ENCODE results near the gene TRAK2.

Gene TRAK2

DNA sequence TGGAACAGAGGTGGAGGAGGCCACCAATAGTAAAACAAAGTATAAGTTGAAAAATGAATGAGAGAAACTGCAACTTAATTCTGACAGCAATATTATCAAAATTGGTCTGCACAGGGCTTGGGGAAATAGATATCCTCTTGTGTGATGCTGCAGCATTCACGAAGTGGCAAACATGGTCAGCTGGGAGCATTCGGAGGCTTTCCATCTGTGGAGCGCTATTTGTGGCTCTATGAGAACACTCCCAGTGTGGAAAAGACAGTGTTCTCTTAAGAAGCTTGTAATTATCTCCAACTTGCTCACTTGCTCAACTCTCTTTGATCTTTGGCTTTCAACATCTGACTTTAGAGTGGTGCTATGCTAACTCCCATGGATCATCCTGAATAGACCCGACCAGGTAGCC lies 91.0 kb downstream of the TRAK2 start:
- DNase-seq, result no peak

DNA sequence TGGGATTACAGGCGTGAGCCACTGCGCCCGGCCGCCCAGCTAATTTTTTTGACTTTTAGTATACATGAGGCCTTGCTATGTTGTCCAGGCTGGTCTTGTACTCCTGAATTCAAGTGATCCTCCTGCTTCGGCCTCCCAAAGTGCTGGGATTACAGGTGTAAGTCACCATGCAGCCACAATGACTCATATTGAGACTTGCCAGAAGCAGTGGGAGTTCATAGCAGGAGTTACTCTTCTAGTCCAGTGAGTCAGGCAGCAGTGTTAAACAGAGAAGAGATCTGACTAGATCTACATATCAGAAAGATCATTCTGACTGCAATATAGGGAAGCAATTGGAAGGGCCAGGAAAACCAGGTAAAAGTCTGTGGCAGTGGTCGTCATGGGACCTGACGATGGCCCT lies 92.6 kb downstream of the TRAK2 start:
- DNase-seq, result no peak

DNA sequence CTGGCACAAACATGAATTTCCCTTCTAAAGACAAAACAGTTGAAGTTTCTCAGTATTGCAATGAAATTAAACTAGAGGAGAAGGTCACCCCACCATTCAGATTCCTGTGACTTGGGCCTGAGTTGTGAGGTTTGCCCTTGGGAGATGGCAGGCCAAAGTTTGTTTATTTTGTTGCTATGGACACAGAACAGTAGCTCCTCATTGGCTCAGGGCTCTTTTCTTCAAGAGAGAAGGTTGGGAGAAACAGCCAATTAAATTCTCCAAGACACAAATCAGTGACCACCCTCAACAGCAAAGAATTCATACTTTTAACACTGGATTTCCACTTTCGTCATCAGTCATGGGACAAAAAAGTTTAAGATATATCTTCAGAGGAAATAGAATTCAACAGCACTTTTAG lies 94.0 kb downstream of the TRAK2 start, which contains the start of gene FLACC1:
TSS of gene FLACC1 (minus strand) at position 125 of the 400 bp plus-strand sequence. CDS start 5,941 bp downstream, outside the sequence.
- no peak for DNase-seq

DNA sequence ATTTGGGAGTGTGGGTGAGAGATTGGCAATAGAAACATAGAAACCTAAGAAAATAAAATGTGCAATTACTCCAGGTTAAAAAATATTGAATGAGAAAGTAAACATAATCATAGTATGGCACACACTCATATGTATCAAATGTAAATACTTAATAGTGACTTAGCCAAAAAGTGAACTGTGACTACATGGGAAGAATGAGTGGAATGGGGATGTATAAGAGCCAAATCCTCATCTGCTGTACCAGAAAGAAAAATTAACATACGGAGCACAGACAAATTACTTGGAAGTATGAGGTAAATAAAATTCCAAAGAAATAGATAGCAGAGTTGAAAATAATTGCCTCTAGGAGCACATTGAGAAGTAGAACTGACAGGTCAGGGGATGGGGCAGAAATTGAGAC lies 98.1 kb downstream of the TRAK2 start:
- no peak for DNase-seq

DNA sequence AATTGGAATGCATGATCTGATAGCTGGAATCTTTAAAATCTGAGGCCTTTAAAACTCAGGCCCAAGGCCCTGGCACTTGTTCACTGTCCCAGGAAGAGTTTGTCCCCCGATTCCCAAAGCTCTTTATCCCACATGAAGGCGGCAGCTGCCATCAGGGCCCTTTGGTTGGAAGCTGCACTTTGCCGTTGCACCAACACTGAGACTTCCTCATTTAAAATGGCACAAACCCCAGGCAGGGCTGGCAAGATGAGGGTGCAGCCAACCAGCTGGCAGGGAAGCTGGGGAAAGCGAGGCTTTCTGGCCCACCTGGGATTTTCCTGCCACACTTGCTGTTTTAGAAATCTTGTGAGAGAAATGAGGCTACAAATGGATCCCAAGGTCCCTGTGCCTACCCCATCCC lies 100.4 kb downstream of the TRAK2 start:
- DNase-seq, result no peak

DNA sequence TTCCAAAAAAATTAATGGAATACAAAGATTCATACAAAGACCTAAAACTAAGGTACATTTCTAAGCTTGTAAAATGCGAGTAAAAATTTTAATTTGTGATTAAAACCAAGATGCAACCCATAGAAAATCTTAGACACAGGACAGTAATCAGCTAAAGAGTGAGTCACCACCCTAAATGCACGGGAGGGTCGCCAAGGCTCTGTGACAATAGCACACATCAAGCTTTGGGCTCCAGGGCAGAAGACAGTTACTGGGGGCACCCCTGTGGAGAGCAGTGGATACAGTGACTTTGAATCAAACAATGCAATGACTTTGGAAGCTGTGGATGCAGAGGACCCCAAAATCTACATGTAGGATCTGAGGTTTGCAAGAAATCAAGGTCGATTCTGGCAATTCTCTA lies 101.7 kb downstream of the TRAK2 start:
- no peak for DNase-seq

DNA sequence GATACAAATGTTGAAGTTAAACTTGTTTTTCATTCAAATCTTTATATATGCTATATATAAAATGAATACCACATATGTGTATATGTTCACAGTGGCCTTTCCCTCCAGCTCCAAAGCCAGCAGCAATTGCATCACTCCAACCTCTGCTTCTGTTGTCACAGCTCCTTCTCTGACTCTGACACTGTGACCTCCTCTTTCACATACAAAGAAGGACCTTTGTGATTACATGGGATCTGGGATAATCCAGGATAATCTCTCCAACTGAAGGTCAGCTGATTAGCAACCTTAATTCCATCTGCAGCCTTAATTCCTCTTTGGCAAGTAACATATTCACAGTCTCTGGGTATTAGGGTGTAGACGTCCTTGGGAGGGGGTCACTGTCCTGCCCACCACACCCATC lies 102.5 kb downstream of the TRAK2 start:
- no peak for DNase-seq

DNA sequence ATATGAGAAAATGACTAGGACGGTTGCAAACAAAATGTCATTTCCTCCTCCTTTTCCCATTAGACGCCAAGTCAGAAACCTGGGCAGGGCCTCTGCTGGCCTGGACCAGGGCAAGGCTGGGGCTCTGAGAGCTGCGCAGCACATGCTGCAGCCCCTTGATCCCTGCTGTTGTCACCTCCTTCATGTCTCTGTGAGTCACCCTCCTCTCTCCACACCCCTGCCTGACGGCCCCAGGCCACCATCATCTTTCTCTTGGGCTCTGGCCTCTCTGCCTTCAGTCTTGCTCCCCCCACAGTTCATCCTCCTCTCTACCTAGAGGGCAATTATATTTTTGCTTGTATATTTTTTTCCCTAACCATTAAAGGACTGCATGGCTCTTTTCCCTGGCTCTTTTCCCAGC lies 104.1 kb downstream of the TRAK2 start:
- no peak for DNase-seq

DNA sequence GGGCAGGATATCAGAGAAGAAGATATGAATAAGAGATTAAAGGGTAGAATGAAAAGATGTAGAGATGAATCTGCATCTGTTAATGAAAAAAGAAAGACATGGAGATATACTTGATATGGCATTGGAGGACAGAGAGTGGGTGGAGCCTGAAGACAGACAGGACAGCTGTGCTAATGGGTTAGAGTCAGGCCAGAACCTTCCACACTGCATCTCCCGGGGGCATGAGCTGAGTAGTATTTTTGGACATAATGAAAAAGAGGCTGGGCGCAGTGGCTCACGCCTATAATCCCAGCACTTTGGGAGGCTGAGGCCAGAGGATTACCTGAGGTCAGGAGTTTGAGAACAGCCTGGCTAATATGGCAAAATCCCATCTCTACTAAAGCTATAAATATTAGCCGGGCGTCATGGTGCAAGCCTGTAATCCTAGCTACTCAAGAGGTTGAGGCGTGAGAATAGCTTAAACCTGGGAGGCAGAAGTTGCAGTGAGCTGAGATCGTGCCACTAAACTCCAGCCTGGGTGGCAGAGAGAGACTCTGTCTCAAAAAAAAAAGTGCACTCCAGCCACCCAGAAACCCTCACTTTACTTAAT lies 105.5 kb downstream of the TRAK2 start:
- DNase-seq, result no peak

DNA sequence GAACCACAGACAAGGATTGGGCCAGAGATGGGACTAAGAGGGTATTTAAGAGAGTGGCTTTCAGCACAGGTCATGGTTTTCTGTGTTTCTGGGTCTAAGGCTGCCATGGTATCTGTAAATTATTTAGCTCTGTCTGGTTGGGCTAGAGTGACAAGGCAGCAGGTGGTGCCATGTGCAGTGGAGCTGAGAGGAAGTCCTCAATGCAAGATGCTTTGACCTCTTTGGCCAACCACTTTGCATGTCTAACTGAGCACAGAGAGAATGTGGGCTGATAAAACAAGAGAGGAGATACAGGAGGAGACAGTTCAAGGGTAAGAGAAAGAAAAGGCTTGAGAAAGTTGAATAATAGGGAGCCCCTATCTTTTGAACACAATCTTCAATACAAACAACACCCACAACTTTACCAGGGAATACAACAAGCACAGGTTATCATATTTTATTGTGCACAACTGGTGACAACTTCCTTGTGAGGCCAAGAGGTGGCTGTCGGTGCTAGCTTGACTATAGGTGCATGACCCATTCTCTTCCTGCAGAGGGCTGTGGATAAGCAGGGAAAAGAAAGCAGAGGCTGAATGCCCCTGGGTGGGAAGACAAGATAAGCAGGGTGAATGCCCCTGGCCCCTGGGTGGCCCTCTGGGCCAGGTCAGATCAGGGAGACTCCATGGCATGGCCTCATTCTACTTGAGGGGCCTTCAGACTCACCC lies 106.4 kb downstream of the TRAK2 start:
- DNase-seq, result no peak

DNA sequence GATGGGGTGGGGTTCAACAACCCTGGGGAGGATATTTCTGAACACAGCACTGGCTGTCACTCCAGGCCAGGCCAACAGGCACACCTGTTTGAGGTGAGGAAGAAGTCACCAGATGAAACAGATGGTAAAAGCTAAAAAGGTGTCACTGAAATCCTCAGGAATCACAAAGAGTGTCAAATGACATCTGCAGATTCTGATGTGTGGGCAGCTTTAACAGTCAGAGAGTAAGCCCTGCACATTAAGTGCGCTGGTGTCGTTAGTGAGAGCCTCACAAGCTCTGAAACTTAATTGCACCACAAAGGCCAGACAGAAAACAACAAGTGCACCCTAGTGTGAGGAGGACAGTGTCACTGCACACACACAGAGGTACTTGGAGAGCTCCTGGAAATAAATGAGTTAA lies 107.7 kb downstream of the TRAK2 start:
- DNase-seq, result no peak

DNA sequence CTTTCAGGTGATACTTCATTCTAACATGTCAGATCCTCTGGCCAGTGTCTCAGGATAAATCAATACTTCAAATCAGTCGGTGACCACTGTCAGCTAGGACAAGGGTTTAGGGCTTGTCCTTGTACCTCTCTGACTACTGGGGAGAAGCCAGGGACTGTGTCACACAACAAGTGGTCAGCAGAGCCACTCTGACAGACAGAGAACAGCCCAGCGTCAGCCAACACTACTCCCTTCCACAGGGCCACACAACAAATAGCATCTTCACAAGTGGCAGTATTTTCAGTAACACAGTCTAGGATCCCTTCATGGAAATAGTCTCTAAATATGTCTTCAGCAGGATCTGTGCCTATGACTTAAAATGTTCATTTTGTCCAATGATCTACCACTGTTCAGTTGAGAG lies 108.3 kb downstream of the TRAK2 start:
- DNase-seq, result no peak

DNA sequence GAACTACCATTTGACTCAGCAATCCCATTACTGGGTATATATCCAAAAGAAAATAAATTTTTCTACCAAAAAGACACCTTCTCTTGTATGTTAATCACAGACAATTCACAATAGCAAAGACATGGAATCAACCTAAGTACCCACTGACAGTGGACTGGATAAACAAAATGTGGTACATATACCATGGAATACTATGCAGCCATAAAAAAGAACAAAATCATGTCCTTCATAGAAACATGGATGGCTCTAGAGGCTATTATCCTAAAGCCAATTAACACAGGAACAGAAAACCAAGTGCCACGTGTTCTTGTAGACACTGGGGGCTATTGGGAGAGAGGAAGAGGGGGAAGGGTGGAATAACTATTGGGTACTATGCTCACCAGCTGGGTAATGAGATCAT lies 121.8 kb downstream of the TRAK2 start:
- DNase-seq, result no peak

DNA sequence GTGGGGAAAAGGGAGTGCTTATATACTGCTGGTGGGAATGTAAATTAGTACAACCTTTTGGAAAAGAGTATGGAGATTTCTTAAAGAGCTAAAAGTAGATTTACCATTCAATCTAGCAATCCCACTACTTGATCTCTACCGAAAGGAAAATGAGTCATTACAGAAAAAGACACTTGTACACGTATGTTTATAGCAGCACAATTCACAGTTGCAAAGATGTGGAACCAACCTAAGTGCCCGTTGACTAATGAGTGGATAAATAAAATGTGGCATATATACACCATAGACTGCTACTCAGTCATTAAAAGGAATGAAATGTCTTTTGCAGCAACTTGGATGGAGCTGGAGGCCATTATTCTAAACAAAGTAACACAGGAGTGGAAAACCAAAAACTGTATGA lies 123.6 kb downstream of the TRAK2 start:
- no peak for DNase-seq
